ENCODE data around the gene CNPY1. TPM values are rescaled to one million over a fixed set of nuclear protein-coding genes. Genes with fewer than 3 reads are reported as not detected.

CNPY1 gene
- total and polyA plus RNA-seq, 9 of the 15 experiments (the other 6 are each of a cell fraction or from before 2014, with no cell fraction given), result not detected

DNA sequence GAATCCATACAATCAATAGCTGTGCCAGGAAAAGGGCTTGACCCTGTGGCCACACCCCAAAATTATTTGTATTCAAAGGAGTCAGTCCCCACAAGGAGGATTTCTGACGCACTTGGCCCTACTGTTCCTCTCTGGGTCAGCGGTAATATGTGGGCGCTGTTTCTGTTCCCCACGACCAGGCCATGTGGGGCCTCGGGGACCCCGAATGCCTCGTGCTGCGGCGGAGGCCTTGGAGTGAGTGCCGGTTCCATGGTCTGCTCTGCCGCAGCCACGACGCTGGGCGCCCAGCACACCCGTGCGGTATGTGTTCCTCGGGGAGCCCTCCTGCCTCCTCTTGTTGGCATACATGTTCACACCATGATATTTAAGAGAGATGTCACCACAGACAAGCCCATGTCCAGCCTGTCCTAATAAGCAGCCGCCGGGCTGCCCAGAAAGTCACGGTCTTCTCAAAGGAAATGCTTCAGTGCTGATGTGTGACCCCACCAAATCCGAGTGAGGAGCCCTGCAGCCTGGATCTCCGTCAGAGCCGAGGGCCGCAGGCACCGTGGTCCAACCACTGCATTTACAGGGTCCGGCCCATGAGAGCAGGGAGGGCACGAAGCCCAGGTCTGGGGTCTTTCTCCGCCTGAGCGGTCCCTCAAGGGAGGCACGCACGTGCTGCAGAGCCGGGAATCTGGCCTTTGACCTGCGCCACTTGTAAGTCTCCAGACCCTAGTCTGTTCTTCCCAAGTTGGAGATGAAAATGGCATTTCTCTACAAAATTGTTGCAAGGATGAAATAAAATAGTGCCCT, 52.4 kb downstream of the CNPY1 start:
- ChIA-PET POLR2A (interaction anchor here (0.6 to 1.2 kb wide), 2 partner anchors 17 to 545 kb away, joined by 3 to 4 read pairs; no protein-coding TSS in a partner anchor), CTCF (ENCODE audit: low intra/inter-chr PET ratio) (no interaction called here)
- no TSS peak for BruUV-seq (replicated peaks)
- Histone ChIP-seq H3K27ac (ENCODE audit: extremely low read depth, low read depth, low read length) (no peak overlapping the region), H3K36me3 (ENCODE audit: control insufficient read depth, insufficient read depth, low read length) (no peaks in the 10 kb centered on the region), H4K20me1 (replicated peaks; ENCODE audit: control insufficient read depth, insufficient read depth, low read length) (peaks cover 14% of the 10 kb centered on the region; the same call in 1 of the 2 replicates), H2AFZ (ENCODE audit: low read depth, low read length) (no peak overlapping the region), H3K79me2 (ENCODE audit: control insufficient read depth, insufficient read depth, low read length) (no peaks in the 10 kb centered on the region), H3K9ac (ENCODE audit: insufficient read depth in 1 of 2, low read depth in 2 of 2, low read length in 2 of 2) (no peak overlapping the region), H3K4me1 (replicated peaks in 1 of 2; ENCODE audit: control insufficient read depth in 2 of 2, insufficient read depth in 2 of 2, low read length in 2 of 2) (peaks cover 0 to 16% of the 10 kb centered on the region in 2 experiments; a peak in 1 of 5 replicates), H3K27me3 (ENCODE audit: control insufficient read depth in 2 of 2, insufficient read depth in 2 of 2, low read length in 2 of 2) (peaks cover 90 to 91% of the 10 kb centered on the region in 2 experiments), H3K4me3 (no peak overlapping the region), H3K4me2 (ENCODE audit: insufficient read depth, low read length) (no peak overlapping the region), H3K9me1 (ENCODE audit: control insufficient read depth, insufficient read depth, low read length) (no peaks in the 10 kb centered on the region), H3K9me3 (replicated peaks; ENCODE audit: control insufficient read depth, insufficient read depth, low read depth, low read length) (no peaks in the 10 kb centered on the region)
- intact Hi-C loops (cut with micrococcal nuclease), result no loop called here
- no peak for FAIRE-seq
- in situ Hi-C loops (cut with MboI), result no loop called here
- no peak for DNase-seq (ENCODE audit: extremely low read depth in 1 of 4, low spot score in 3 of 4)
- 3% methylated on average over 33 of the region's 33 CpGs for WGBS (ENCODE audit: insufficient coverage, low coverage, missing lambda C conversion rate)
- no peak for ATAC-seq
- TF ChIP-seq MBD2 (IDR thresholded peaks at IDR 0.05; ENCODE audit: borderline replicate concordance, low read depth), result no peak
- no peak for TF ChIP-seq CC2D1A (IDR thresholded peaks at IDR 0.05)
- TF ChIP-seq ETV6 (IDR thresholded peaks at IDR 0.05; ENCODE audit: borderline replicate concordance in 1 of 2, low read depth in 2 of 2, low read length in 1 of 2), result no peak
- TF ChIP-seq ETV6 (CRISPR knock-in tag; IDR thresholded peaks at IDR 0.05; ENCODE audit: borderline replicate concordance), result no peak
- no peak for TF ChIP-seq JUN (IDR thresholded peaks at IDR 0.05; ENCODE audit: borderline replicate concordance, low read depth, low read length)
- TF ChIP-seq JUN (CRISPR knock-in tag; IDR thresholded peaks at IDR 0.05; ENCODE audit: borderline replicate concordance), result no peak
- TF ChIP-seq THAP12 (CRISPR knock-in tag; IDR thresholded peaks at IDR 0.05), result no peak
- no peak for TF ChIP-seq KHSRP (IDR thresholded peaks at IDR 0.05)
- TF ChIP-seq SREBF1 (IDR thresholded peaks at IDR 0.05; ENCODE audit: borderline replicate concordance, low read depth, low read length), result no peak
- TF ChIP-seq XRCC4 (IDR thresholded peaks at IDR 0.05; ENCODE audit: extremely low read depth, insufficient read depth, insufficient read length), result no peak
- TF ChIP-seq SRSF9 (IDR thresholded peaks at IDR 0.05; ENCODE audit: borderline replicate concordance, low read depth, low read length), result no peak
- TF ChIP-seq, protein P1, sequence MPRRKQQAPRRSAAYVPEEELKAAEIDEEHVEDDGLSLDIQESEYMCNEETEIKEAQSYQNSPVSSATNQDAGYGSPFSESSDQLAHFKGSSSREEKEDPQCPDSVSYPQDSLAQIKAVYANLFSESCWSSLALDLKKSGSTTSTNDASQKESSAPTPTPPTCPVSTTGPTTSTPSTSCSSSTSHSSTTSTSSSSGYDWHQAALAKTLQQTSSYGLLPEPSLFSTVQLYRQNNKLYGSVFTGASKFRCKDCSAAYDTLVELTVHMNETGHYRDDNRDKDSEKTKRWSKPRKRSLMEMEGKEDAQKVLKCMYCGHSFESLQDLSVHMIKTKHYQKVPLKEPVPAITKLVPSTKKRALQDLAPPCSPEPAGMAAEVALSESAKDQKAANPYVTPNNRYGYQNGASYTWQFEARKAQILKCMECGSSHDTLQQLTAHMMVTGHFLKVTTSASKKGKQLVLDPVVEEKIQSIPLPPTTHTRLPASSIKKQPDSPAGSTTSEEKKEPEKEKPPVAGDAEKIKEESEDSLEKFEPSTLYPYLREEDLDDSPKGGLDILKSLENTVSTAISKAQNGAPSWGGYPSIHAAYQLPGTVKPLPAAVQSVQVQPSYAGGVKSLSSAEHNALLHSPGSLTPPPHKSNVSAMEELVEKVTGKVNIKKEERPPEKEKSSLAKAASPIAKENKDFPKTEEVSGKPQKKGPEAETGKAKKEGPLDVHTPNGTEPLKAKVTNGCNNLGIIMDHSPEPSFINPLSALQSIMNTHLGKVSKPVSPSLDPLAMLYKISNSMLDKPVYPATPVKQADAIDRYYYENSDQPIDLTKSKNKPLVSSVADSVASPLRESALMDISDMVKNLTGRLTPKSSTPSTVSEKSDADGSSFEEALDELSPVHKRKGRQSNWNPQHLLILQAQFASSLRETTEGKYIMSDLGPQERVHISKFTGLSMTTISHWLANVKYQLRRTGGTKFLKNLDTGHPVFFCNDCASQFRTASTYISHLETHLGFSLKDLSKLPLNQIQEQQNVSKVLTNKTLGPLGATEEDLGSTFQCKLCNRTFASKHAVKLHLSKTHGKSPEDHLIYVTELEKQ (CRISPR knock-in tag; IDR thresholded peaks at IDR 0.05), result no peak
- TF ChIP-seq, protein P2, sequence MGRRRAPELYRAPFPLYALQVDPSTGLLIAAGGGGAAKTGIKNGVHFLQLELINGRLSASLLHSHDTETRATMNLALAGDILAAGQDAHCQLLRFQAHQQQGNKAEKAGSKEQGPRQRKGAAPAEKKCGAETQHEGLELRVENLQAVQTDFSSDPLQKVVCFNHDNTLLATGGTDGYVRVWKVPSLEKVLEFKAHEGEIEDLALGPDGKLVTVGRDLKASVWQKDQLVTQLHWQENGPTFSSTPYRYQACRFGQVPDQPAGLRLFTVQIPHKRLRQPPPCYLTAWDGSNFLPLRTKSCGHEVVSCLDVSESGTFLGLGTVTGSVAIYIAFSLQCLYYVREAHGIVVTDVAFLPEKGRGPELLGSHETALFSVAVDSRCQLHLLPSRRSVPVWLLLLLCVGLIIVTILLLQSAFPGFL (CRISPR knock-in tag; IDR thresholded peaks at IDR 0.05), result no peak
- no peak for TF ChIP-seq ZNF165 (CRISPR knock-in tag; IDR thresholded peaks at IDR 0.05; ENCODE audit: borderline replicate concordance)
- no peak for TF ChIP-seq CBX1 (IDR thresholded peaks at IDR 0.05; ENCODE audit: low read depth)

Data from K562 (cell line).